NCI-H187 treated with DMSO at 0.1 percent for 48 hours (cell line): ENCODE data around the gene GJB5.

Experiments
- DNase-seq: peaks from one replicate; lab custom pipeline; 2025; lab: John Stamatoyannopoulos, UW

GJB5 gene

DNA sequence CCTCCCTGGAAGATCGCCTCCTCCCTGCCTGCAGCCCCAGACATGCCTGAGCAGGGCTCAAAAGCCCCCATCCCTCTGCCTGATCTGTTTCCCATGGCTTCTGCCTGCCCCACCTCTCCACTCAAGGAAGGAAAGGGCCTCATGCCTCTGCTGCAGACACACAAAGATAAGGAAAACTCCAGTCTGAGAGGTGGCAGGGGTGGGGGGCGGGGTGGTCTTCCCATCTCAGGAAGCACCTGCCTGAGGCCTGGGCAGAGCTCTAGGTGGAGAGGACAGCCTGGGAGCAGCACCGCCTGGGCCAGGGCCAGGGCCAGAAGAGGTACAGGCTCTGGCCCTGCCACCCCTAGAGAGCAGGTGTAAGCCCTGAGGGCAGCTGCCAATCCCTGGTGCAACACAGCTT, 22.1 kb downstream of the GJB5 start:
- DNase-seq: no peak

DNA sequence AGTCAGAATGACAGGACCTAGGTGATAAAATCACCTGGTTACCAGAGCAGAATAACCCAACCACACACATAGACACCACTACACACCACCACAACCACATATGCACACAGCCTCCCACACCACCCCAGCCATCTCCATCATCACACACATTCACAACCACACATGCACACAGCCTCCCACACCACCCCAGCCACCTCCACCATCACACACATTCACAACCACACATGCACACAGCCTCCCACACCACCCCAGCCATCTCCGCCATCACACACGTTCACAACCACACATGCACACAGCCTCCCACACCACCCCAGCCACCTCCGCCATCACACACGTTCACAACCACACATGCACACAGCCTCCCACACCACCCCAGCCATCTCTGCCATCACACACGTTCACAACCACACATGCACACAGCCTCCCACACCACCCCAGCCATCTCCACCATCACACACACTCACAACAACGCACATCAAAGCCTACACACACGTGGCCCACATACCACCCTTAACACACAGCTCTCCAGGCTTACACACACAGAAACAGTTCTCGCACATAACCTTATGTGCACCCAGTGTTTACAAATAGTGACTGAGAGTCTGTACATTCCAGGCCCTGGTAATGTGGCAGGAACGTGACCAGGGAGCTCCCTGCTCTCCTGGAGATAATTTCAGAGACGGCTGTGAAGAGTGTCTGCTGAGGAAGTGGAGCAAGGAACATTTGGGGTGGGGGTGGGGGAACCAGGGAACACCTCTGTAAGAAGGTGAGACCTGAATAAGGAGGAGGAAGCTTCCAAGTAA, 22.9 kb downstream of the GJB5 start:
- no peak for DNase-seq

DNA sequence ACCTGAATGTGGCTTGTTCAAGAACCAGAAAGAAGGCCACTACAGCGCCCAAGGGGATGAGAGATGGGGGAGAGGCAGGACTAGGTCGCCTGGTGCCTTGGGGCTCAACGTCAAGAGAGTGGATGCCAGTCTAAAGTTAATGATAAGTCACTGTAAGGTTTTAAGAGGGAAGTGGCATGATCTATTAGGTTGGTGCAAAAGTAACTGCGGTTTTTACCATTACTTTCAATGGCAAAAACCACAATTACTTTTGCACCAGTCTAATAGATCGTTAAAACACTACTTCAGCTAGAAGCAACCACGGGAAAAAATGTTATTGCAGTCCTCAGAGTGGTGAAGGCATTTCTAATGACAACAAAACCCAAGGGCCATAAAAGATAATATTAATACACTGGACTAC, 23.5 kb downstream of the GJB5 start:
- DNase-seq: no peak

DNA sequence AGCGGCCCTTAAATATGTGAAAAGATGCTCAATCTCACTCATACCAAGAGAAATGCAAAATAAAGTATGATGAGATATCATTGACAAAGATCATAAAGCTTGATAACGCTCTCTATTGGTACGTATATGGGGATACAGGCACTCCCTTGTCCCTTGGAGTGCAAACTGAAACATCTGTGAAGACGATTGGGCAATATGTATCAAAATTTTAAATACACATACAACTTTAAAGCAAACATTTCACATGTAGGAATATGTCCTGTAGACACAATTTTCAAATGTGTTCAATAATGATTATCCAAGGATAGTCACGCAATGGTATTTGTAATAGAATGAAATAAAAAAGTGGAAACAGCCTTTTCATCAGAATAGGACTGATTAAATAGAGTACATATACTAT, 24.2 kb downstream of the GJB5 start:
- no peak for DNase-seq

DNA sequence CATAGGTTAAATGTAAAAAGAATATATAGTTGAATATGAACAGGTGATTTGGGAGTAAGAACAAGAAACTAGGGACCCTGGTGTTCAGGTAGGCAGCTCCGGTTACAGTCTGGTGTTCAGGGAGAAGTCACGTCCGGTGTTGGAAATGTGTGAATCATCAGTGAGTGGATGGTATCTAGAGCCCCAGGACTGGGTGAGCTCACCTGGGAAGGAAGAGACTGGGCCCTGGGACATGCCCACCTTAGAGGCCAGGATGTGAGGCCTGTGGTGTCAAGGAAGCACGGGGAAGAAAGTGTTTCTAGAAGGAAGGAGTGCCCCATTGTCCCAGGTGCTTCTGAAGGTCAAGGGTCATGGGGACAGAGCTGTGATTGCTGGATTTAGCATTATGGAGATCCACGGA, 24.7 kb downstream of the GJB5 start:
- no peak for DNase-seq

DNA sequence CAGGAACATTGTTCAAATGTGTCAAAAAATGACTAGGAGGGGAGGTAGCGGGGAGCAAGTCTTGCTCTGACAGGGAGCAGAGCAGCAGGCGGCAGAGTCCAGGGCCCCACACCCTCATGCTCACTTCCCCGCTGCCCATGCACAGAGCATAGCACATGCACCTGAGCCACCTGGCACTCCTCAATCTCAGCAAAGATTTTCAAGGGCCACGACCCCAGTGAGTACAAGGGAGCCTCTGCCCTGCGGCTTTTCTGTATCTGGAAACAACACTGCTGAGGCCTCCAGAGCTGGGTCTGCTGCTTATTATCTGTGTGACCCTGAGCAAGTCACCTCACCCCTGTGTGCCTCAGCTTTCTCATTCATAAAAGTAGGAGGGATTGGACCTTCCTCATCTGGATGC, 25.1 kb downstream of the GJB5 start:
- no peak for DNase-seq

DNA sequence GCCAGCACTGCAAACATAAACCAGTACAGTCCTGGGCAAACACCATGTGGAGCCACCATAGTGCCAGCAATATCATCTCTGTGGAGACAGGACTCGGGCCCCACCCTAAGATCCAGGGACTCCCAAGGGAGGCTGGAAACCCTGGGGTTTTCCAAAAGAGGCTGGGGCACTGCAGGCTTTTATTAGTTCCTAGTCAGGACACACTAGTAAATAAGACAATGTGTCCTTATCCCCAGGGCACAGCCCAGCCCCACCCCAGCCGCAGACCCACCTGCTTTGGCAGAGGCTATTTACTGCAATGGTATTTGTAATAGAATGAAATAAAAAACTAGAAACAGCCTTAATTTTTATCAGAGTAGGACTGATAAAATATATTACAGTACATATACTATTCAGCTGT, 25.7 kb downstream of the GJB5 start:
- no peak for DNase-seq

DNA sequence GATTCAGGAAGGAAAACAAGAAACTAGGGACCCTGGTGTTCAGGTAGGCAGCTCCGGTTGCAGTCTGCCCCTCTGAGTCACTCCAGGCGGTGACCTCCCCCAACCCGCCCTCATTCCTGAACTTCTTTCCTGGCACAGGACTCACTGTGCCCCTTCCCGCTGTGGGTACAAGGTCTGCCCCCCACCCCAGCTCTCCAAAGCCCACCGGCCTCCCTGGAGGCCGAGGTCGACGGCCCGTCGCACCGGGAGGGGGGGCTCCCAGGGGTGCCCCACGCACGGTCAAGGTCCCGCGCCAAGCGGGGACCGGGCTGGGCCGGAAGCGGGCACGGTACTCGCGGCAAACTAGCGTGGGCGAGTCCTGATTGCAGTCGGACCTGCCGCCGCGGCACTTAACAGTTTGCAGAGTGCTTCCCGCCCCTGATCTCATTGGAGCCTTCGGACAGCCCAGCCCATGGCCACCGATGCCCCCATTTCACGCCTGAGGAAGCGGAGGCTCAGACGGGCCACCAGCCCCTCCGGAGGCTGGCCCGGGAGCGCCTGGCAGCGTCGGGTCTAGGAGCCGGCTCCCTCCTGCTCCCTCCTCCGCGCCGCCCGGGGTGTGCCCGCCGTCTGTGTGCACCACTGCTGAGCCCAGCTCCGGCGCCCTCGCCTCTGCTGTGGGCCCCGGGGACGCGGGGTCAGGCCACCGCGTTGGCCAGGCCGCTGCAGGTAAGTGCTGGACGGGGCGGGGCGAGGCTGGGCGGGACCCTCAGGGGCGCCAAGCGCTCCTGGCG, 26.4 kb downstream of the GJB5 start, which contains the start of gene GJB3:
TSS of gene GJB3 (plus strand) at position 144 of the 773 bp plus-strand sequence. CDS start 3,549 bp downstream, outside the sequence.
- DNase-seq: no peak

DNA sequence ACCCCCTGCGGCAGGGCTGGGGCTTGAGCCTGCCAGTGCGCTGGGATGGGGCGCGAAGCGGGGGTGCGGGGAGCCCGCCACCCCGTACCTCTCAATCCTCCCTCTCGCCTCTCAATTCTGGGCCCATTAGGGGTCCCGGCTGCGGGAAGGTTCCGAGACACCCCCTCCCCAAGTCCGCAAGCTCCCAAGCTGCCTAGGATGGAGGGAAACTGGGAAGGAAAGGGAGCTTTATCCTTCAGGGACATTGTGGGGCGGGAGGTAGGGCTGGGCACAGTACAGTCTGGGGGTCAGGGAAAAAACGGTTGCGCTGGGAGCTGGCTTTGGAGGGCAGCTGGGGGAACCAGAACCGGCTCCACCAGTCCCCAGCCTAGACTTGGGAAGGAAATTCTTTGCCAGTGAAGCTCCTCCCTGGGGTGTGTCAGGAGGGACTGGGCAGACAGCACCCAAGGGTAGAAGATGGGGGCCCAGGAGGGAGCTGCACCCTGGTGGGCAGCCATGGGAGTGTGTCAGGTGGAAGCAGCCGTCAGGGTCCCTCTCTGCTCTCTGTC, 27.1 kb downstream of the GJB5 start:
- DNase-seq: no peak

DNA sequence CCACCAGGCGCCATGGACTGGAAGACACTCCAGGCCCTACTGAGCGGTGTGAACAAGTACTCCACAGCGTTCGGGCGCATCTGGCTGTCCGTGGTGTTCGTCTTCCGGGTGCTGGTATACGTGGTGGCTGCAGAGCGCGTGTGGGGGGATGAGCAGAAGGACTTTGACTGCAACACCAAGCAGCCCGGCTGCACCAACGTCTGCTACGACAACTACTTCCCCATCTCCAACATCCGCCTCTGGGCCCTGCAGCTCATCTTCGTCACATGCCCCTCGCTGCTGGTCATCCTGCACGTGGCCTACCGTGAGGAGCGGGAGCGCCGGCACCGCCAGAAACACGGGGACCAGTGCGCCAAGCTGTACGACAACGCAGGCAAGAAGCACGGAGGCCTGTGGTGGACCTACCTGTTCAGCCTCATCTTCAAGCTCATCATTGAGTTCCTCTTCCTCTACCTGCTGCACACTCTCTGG, 29.9 kb downstream of the GJB5 start:
- DNase-seq: no peak

DNA sequence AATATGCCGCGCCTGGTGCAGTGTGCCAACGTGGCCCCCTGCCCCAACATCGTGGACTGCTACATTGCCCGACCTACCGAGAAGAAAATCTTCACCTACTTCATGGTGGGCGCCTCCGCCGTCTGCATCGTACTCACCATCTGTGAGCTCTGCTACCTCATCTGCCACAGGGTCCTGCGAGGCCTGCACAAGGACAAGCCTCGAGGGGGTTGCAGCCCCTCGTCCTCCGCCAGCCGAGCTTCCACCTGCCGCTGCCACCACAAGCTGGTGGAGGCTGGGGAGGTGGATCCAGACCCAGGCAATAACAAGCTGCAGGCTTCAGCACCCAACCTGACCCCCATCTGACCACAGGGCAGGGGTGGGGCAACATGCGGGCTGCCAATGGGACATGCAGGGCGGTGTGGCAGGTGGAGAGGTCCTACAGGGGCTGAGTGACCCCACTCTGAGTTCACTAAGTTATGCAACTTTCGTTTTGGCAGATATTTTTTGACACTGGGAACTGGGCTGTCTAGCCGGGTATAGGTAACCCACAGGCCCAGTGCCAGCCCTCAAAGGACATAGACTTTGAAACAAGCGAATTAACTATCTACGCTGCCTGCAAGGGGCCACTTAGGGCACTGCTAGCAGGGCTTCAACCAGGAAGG, 30.5 kb downstream of the GJB5 start:
- no peak for DNase-seq

DNA sequence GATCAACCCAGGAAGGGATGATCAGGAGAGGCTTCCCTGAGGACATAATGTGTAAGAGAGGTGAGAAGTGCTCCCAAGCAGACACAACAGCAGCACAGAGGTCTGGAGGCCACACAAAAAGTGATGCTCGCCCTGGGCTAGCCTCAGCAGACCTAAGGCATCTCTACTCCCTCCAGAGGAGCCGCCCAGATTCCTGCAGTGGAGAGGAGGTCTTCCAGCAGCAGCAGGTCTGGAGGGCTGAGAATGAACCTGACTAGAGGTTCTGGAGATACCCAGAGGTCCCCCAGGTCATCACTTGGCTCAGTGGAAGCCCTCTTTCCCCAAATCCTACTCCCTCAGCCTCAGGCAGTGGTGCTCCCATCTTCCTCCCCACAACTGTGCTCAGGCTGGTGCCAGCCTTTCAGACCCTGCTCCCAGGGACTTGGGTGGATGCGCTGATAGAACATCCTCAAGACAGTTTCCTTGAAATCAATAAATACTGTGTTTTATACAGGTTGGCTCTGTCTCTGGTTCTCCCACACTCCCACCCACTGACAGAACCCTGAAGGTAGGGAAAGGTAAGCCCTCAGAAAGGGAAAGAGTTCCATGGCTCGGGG, 31.1 kb downstream of the GJB5 start:
- no peak for DNase-seq

DNA sequence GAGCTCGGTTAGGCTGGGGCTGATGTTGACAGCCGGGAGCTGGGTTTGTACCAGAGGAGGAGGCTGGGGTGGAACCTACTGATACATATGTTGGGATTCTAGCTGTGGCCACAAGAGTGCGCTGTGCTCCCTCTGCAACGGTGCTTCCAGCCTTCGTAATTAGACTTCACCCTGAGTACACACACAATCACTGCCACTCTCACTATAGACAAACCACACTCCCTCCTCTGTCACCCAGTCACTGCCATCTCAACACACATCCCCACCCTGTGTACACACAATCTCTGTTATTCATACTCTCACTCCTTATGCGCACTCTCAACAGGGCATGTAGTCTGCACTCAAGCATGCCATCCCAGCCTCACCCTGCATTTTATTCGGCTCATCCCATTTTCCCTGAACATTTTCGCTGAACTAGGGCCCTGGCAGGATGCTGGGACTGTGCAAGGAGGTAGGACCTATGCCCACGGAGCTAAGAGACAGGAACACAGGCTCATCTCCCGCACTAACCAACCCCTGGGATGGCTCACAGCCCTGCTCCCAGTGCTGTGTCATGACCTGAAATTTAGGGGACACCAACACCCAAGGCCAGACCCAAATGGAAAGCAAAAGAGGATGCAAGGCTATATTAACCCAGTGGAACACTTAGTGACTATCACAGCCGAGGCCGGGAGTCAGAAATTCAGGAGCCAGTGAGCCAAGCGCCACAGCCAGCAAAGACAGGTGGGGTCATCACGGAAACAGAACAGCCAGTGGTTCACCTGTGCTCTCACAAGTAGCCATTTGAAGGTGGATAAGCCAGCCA, 31.9 kb downstream of the GJB5 start:
- DNase-seq: peak; percentile 57

DNA sequence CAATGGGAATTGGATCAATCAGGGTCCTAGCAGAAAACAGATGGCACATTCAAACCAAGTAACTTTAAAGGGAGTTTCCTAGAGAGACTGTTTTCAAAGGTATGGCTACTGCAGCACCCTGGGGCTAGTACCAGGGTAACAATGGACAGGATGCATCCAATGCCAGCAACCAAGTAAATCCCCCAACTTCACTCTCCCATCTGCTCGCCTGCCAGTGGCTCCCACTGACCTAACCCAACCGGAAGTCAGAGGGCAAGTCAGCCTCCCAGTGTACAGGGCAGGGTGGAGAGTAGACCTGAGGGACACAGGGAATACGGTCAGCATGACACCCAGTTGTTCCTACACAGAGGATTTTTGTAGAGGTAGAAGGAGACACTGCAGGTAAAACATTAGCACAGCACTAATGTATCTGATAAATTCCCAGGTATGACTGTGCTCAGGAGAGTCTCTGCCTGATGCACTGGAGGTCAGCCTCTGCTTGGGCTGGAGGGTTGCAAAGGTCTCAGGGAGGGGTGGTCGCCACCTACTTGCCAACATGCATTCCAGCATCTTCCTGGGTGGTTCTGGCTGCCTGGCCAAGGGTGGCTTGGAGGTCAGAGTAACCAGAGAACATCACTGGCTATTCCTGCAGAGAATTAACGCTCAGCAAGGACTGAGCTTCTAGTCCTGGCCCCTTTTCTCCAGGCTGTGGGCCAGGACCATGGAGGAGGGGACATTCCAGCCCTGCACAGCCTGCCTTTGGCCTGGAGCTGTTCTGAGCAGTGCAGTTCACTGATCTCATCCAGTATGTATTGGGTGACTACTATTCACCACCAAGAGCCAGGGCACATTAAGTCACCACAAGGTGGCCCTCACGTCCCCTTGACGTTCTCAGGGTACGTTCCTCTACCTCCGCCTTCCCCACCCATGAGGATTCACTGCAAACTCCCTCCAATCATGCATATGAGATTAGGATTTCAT, 32.9 kb downstream of the GJB5 start:
- DNase-seq: no peak

DNA sequence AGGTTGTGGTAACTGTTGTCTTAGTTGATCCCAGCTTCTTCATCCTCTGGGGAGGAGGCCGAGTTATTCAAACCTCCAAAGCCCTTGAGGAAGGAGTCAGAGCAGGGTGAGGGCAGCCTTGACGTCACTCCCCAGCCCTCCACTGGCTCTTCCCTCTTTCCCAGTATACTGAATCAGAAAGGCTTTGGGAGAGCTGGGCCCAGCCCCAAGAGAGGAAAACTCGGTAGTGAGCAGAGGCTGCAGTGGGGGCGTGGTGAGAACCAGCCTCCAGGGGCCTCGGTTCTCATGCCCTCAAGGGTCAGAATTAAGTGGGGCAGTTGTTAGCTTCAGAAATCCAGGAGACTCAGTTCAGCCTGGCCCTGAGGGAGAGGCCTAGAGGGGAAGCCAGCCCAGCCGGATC, 36.1 kb downstream of the GJB5 start:
- no peak for DNase-seq

DNA sequence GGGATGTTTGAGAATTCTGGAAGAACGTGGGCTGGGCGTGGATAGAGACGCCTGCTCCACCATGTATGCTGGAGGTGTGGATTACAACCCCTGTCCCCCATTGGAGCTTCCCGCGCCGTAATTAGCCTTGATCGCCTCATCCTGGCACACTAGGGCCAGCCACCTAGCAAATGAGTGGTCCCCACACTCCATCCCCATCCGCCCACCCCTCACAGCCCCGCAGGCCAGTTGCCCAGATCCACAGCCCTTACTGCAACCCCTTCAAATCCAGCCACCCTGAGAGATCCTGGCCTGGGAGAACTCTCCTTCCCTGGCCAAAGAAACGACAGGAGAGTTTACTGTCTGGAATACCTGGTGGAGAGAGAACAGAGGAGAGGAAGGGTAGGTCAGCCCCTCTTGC, 37.6 kb downstream of the GJB5 start:
- no peak for DNase-seq

DNA sequence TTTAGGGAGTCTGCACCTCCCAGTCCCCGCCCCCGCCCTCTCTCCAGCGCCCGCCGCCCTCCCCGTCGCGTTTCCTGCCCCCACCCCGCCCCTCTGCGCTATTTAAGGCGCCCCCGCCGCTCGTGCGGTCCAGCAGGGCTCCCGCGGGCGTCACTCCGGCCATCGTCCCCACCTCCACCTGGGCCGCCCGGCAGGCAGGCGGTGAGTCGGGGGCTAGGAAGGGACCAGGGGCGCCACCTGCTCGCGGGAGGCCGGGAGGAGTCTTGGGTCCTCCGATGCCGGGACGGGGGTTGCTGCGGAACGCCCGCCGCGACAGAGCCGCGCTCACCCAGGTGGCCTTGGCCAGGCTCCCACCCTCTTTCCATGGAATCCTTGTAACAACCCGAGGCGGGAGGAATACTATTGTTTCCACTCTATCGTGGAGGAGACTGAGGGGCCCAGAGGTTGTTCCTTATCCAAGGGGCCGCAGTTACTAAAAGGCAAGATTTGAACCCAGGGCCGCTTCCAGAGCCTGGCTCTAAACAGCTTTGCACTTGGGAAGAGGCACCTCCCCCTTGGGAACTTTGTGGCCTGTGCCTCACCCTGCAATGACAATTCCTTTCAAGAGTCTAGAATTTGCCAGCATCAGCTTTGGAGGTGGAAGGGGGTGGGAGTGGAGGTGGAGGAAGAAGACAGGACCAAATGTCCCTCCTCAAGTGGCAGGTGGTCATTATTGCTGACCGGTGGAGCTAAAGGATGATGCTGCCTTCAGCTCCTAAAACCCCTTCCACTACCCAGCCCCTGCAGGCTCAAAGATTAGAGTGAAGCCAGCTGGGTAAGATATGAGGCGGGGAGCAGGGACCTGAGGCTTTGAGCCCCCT, 38.3 kb downstream of the GJB5 start, which contains the start of gene GJA4:
TSS of gene GJA4 (plus strand) at position 132 of the 860 bp plus-strand sequence. CDS start 1,215 bp downstream, outside the sequence.
- DNase-seq: no peak

DNA sequence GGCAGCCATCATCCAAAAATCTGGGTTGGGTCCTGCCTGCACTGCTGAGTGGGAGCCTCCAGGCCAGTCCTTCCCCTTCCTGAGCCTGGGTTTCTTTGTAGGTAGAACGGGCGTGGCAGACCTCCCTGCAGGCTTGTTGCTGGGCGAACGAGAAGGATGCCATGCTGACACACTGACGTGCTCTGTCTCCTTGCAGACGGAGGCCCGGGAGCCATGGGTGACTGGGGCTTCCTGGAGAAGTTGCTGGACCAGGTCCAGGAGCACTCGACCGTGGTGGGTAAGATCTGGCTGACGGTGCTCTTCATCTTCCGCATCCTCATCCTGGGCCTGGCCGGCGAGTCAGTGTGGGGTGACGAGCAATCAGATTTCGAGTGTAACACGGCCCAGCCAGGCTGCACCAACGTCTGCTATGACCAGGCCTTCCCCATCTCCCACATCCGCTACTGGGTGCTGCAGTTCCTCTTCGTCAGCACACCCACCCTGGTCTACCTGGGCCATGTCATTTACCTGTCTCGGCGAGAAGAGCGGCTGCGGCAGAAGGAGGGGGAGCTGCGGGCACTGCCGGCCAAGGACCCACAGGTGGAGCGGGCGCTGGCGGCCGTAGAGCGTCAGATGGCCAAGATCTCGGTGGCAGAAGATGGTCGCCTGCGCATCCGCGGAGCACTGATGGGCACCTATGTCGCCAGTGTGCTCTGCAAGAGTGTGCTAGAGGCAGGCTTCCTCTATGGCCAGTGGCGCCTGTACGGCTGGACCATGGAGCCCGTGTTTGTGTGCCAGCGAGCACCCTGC, 39.3 kb downstream of the GJB5 start:
- no peak for DNase-seq
